EL (cell line): Measurements from ENCODE around the gene SLC25A10.

Experiments
- DNase-seq: peaks from one replicate; pipeline ENCODE4 v3.0.0-alpha.2; 2016

The SLC25A10 gene

DNA sequence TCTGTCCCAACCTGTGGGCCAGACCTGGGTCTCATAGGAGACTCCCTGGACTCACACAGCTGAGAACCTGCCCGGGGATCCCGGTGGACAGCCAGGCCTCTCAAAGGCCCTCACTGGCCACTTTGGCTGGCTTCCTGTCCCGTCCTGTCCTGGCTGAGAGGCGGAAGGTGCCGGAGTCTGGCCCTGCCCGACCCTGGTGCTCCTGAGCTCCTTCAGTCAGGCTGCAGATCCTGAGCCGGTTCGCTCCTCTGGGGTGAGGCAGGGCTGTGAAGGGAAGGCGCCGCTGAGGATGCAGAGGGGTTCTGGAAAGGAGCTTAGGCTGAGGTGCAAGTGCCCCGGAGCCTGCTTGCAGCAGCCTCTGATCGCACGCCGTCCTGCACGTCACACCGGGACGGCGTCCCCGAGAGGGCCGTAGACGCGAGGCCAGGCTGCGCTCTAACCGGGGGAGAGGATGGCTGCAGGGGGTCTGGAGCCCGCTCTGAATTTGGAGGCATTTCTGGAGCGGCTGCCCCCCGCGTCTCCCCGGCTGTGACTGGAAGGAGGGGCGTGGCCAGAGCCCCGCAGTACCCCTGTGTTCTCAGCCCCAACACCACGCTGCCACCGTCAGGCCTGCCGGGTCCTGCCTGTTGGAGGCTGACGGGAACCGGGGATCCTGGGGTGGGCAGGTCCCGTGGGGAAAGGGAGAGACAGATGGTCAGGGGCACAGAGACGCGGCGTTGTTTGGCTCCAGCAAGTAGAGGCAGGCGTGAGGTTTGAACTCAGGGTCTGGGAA lies 24.1 kb upstream of the SLC25A10 start:
- no peak for DNase-seq

DNA sequence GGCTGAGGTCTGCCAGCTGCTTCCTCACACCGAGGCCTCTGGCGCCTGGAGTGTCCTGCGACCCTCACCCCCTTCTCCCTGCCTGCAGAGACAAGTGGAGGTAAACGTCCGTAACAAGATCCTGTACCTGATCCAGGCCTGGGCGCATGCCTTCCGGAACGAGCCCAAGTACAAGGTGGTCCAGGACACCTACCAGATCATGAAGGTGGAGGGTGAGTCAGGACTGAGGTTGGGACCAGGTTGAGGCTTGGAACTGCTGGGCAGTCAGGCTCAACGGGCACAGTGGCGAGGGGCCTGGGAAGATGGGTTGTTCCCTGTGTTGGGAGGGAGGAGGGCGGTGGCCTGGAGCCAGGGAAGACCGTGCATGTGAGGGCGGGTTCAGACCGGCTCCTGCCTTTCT lies 23.5 kb upstream of the SLC25A10 start:
- no peak for DNase-seq

DNA sequence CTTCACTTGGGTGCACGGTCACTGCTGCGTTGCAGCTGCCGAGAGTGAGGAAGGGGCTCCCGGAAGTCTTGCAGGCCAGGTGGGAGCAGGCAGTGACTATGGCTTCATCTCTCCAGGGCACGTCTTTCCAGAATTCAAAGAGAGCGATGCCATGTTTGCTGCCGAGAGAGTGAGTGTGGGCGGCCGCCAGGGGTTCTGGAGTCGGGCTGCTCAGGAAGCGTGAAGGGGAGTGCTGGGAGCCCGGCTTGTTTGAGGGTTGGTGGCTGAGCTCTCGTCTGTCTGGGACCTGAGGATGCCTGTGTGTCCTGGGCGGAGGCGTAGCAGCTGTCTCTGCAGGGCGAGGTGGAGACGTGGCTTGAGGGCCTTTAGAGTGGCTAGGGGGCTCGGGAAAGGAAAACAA lies 22.0 kb upstream of the SLC25A10 start:
- no peak for DNase-seq

DNA sequence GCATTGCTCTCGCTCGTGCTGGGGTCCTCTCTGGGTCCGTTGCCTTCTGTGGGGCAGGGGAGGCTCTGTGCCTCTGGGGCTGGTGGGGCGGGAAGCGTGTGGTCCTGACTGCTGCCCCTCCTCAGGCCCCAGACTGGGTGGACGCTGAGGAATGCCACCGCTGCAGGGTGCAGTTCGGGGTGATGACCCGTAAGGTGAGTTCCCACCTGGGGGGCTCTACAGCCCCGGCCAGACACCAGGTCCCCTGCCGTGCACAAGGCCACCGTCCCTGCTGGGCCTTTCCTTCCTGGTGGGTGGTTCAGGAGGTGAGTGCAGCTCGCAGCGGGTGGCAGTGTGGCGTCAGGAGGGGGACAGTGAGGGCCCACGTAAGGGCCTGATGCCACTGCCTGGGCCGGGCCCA lies 21.5 kb upstream of the SLC25A10 start:
- no peak for DNase-seq

DNA sequence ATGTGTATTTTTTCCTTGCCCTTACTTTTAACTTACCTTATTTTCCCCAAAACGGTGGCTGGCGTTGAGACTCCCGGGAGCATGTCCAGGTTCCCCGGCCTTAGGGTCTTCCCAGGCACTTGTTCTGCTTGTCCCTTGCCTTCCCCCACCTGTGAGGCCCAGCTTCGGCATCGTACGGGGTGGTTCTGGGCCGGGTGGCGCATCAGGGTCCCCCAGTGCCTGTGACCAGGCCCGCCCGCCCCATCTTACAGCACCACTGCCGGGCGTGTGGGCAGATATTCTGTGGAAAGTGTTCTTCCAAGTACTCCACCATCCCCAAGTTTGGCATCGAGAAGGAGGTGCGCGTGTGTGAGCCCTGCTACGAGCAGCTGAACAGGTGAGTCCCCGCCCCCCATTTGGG lies 20.9 kb upstream of the SLC25A10 start:
- DNase-seq: no peak

DNA sequence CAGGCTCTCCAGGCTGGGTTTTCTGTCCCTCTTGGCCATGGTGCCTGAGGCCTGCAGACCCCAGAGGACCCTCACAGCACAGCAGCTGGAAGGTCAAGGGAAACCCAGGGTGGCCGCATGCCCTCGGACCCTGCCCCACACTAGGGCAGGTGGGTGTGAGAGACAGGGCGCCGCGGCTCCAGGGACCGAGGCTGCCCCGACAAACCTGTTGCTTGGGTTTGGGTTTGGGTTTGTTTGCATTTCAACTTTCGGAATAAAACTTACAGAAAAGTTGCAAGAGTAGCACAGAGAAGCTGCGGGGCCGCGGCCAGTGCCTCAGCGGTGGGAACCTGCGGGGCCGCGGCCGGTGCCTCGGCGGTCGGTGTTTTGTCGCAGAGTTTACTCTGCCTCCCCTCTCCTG lies 20.5 kb upstream of the SLC25A10 start:
- DNase-seq: no peak

DNA sequence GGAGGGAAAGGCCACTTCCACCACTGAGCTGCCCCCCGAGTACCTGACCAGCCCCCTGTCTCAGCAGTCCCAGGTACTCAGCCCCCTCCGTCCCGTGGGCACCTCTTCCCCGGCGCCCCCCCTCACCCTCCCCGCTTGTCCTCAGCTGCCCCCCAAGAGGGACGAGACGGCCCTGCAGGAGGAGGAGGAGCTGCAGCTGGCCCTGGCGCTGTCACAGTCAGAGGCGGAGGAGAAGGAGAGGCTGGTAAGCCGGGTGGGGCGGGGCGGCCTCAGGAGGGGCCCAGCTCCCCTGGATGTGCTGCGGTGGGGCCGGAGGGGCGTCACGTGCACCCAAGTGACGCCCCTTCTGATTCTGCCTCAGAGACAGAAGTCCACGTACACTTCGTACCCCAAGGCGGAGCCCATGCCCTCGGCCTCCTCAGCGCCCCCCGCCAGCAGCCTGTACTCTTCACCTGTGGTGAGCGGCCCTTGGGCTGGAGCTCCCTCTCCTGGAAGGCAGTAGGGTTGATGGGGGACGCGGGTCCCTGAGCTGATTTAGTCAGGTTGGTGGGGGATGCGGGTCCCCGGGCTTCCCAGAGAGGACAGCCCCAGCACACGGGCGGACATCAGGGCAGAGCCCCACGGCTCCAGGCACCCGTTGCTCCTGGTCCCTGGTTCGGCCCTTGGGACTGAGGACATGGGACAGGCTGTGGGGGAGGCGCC lies 18.4 kb upstream of the SLC25A10 start:
- DNase-seq: no peak

DNA sequence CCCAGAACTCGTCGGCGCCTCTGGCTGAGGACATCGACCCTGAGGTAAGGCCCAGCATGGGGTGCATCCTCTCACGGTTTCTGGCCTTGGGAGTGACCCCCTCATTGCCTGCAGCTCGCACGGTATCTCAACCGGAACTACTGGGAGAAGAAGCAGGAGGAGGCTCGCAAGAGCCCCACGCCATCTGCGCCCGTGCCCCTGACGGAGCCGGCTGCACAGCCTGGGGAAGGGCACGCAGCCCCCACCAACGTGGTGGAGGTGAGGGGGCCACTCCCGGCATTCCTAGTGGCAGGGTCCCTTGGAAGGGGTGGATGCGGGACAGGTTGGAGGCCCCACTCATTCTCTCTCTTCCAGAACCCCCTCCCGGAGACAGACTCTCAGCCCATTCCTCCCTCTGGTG lies 17.3 kb upstream of the SLC25A10 start:
- DNase-seq: no peak

DNA sequence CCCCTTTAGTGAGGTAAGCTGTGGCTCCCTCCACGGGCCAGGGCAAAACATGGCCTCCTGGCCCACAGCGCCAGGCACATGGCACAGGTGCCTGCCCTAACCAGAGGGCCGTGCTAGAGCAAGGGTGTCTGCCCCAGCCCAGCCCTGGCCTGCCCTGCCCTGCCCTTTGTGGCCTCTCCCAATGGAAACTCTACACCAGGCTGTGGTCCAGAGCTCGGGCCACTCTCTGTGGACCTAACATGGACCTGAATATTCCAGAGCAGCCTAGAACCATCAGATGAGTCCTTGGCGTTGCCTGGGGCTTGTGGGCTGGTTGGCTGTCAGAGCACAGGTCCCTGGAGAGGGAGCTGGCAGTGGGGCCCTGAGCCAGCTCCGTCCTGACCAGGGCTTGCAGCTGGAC lies 16.9 kb upstream of the SLC25A10 start:
- DNase-seq: no peak

DNA sequence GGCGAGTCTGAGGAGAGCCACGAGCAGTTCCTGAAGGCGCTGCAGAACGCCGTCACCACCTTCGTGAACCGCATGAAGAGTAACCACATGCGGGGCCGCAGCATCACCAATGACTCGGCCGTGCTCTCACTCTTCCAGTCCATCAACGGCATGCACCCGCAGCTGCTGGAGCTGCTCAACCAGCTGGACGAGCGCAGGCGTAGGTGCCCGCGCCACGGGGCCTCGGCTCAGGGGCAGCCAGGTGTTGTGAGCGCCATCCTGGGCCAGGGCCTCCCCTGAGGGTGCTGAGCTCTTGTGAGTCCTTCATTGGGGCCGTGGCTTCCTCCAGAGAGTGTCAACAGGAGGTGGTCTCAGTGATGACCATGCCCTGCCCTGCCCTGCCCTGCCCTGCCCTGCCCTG lies 16.3 kb upstream of the SLC25A10 start:
- DNase-seq: no peak

DNA sequence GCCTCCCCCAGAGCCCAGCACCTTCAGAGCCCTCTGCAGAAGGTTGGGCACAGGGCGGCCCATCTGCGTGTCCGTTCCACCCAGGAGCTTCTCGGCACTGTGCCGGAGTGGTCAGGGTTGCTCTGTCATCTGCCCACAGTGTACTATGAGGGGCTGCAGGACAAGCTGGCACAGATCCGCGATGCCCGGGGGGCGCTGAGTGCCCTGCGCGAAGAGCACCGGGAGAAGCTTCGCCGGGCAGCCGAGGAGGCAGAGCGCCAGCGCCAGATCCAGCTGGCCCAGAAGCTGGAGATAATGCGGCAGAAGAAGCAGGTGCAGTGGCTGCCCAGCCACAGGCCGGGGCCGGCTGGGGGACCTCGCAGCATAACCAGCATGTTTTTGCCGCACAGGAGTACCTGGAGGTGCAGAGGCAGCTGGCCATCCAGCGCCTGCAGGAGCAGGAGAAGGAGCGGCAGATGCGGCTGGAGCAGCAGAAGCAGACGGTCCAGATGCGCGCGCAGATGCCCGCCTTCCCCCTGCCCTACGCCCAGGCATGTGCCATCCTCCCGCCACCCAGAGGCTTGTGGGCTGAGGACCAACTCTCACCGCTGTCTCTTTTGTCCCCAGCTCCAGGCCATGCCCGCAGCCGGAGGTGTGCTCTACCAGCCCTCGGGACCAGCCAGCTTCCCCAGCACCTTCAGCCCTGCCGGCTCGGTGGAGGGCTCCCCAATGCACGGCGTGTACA lies 15.7 kb upstream of the SLC25A10 start:
- DNase-seq: no peak

DNA sequence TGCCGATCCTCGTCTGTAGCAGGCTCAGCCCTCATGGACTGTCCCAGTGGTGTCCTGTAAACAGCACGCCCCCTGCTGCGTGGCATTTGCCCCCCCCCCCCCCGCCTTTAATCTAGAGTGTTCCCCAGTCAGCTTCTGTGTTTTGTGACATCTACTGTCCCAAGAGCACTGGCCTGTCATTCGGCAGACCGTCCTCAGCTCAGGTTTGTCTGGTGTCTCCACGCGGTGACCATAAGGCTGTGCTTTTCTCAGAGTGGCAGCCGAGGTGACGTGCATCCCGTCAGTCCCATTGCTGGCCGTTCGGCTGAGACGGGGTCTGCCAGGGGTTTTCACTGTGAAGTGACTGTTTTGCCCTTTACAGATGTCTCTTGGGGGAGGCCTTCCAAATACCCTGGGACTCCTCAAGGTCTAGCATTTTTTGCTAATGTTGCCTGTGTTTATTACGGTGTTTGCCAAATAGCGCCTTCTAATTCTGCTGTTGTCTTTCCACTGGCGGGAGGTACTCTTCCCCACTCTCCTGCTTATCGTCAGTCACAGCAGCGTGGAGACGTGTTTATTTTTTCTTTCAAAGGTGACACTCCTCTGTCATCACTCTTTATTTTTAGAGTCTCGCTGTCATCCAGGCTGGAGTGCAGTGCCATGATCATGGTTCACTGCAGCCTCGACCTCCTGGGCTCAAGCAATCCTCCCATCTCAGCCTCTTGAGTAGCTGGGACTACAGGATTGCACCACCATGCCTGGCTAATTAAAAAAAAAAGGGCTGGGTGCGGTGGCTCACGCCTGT lies 14.6 kb upstream of the SLC25A10 start:
- DNase-seq: no peak

DNA sequence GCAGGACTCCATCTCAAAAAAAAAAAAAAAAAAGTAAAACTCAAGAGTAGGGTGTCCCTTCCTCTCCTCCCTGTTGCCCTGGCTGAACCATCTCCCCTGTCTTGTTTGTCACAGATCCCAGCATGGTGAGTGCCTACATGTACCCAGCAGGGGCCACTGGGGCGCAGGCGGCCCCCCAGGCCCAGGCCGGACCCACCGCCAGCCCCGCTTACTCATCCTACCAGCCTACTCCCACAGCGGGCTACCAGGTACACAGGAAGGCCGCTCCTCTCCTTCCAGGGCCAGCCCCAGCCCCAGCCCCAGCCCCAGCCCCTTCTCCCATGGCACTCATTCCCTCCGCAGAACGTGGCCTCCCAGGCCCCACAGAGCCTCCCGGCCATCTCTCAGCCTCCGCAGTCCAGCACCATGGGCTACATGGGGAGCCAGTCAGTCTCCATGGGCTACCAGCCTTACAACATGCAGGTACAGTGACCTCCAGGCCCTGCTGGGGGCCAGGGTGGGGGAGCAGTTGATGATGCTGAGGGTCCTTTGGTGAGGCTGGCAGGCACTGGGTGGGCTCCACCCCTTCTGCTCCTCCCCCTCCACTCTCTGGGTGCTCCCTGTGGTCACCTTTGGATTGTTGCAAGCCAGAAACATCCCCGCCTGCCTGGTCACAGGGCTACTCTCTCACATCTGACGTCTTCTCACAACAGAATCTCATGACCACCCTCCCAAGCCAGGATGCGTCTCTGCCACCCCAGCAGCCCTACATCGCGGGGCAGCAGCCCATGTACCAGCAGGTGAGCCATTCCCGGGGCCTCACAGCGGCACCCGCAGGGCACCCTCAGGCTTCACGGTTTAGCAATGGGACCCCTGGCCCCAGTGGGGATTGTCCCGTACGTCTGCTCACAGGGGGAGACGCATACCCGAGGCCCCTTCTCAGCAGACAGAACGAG lies 11.5 kb upstream of the SLC25A10 start:
- no peak for DNase-seq

DNA sequence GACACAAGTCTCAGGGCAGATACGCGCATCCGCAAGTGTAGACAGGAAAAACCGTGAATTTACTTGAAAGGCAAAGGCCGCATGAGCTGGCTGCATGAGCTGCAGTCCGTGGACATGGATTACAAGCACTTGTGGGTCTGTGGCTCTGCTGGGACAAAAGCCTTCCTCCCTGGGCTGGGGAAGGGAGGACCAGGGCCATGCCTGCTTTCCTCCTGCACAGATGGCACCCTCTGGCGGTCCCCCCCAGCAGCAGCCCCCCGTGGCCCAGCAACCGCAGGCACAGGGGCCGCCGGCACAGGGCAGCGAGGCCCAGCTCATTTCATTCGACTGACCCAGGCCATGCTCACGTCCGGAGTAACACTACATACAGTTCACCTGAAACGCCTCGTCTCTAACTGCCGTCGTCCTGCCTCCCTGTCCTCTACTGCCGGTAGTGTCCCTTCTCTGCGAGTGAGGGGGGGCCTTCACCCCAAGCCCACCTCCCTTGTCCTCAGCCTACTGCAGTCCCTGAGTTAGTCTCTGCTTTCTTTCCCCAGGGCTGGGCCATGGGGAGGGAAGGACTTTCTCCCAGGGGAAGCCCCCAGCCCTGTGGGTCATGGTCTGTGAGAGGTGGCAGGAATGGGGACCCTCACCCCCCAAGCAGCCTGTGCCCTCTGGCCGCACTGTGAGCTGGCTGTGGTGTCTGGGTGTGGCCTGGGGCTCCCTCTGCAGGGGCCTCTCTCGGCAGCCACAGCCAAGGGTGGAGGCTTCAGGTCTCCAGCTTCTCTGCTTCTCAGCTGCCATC lies 10.6 kb upstream of the SLC25A10 start:
- peak; percentile 29 for DNase-seq

DNA sequence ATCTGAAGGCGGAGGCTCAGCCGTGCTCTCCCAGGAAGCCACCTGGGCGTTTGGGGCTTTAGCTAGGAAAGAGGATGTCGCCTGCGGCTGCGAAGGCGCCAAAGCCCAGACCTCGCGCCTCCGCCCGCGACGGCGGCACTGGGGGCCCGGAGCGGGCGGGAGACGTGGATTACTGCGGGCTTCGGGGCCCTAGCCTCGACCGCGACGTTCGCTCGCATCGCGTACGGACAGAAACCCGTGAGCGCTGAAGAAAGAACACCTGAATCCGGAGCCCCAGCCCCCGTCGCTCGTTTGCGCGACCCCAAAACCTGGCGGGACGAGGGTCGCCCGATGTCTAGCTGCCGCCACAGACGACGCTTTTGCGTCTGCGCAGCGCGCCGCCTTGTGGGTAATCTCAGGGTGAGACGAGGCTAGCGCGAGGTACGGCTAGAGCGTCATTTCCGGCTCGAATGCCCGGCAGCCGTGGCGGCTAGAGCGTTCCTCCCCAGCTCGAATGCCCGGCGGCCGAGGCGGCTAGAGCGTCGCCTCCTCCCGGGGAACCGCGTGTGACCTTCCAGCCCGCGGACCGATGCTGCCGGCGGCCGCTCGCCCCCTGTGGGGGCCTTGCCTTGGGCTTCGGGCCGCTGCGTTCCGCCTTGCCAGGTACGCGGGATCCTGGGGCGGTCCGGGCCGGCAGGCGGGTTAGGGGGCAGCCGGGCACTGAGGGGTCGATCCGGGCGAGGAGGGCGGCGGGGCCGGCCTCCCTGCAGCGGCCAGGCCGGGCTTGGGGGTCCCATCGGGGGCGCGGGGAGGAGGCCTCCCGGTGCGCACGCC lies 8.9 kb upstream of the SLC25A10 start, which contains the start of gene MRPL12:
Gene MRPL12, plus strand, starts transcription at position 434 of the 813 bp plus-strand sequence. Its CDS starts 135 bp downstream, at position 569.
- DNase-seq: peak; percentile 91

DNA sequence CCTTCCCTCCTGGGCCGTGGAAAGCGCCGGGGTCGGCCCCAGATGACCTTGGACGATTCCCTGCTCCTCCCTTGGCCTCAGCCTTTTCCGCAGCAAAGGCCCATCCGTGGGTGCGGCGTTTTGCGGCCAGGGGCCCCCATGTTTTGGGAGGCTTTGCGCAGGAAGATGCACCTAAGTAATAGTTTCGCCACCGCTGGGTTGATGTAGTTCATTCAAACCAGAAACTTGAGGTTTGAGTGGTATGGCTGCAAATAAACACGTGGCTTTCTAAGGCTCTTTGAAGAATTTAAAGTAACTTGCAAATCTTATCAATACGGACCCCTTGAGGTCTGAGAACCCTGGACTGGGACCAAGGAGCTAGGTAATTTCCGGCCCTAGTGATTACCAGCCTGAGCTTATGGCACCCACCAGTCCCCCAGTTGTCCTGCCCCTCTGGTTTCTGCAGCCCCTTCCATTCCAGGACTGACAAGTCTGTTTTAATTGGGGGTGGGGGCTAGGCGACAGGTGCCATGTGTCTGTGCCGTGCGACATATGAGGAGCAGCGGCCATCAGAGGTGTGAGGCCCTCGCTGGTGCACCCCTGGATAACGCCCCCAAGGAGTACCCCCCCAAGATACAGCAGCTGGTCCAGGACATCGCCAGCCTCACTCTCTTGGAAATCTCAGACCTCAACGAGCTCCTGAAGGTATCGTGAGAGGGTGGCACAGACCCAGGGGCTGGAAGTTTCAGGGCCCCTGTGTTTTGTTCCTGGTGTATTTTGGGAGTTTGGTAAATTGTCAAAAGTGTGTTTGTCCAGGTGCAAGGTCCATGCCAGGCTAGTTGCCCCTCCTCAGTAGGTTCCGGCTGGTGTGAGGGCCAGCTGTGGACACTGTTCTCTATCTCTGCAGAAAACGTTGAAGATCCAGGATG lies 8.1 kb upstream of the SLC25A10 start:
- DNase-seq: no peak

DNA sequence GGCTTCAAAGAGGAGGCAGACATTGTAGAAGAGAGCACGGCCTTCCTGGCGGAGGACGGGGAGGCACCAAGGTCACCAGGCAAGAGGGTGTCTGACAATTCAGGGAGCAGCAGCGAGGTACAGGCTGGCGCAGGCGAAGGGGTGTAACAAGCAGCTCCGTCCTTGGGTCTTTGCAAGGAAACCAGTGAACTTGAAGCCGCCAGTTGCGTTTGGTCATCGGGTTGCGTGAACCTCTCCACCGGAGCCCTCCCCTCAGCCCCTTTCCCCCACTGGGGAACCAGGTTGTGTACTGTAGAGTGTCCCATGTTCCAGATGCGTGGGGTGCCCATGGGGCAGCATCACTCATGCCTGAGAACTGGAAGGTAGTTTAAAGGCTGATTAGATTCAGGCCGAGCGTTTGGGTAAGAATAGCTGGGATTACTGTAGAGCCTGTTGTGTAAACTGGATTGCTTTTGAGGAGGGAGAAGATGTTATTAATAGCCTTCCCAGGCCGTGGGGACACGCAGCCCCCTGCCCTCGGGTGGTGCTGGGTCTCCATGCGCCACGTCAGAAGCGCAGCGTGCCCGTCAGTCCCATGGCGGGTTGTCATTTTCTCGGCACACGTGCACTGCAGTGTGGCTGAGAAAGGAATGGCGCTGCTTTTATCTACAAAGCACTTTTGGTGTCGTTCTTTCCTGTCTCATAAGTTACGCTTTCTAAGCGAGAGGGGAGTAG lies 6.4 kb upstream of the SLC25A10 start:
- DNase-seq: no peak

DNA sequence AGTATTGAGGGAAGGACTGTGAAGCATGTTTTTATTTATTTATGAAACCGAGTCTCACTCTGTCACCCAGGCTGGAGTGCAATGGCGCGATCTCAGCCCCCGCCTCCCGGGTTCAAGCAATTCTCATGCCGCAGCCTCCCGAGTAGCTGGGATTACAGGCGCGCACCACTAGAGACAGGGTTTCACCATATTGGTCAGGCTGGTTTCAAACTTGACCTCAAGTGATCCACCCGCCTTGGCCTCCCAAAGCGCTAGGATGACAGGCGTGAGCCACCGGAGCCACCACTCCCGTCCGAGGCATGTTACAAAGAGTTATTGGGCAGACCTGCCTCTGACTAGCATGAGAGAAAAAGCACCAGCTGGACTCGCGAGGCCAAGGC lies 5.9 kb upstream of the SLC25A10 start:
- no peak for DNase-seq
